Measurements from ENCODE around the gene PCED1A. TPM values are rescaled to one million over a fixed set of nuclear protein-coding genes. Genes with fewer than 3 reads are reported as not detected.

PCED1A gene
- total and polyA plus RNA-seq, 9 of the 15 experiments (the other 6 are each of a cell fraction or from before 2014, with no cell fraction given), result 1.5 to 11.5 (median 5.9) TPM

GRCh38 chr20:2873010-2873746, 32.7 kb upstream of the PCED1A start, which contains the start of gene PTPRA (continued):
- TF ChIP-seq, protein P1, sequence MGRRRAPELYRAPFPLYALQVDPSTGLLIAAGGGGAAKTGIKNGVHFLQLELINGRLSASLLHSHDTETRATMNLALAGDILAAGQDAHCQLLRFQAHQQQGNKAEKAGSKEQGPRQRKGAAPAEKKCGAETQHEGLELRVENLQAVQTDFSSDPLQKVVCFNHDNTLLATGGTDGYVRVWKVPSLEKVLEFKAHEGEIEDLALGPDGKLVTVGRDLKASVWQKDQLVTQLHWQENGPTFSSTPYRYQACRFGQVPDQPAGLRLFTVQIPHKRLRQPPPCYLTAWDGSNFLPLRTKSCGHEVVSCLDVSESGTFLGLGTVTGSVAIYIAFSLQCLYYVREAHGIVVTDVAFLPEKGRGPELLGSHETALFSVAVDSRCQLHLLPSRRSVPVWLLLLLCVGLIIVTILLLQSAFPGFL (CRISPR knock-in tag; IDR thresholded peaks at IDR 0.05), result 0 out of 2 replicates have a peak, but pooled peaks have one; percentile 35
- TF ChIP-seq PTBP1 (IDR thresholded peaks at IDR 0.05; ENCODE audit: low read depth, low read length) (no peak), CUX1 (CRISPR knock-in tag; IDR thresholded peaks at IDR 0.05) (no peak), ZNF75A (CRISPR knock-in tag; IDR thresholded peaks at IDR 0.05) (no peak), MNT (conservative IDR thresholded peaks at IDR 0.05) (peak; percentile 53 to 66; a peak in 2 of 4 replicates), ZNF24 (IDR thresholded peaks at IDR 0.05) (no peak; the same call in 1 of the 2 replicates), ZNF395 (CRISPR knock-in tag; IDR thresholded peaks at IDR 0.05) (no peak), IRF9 (tag; IDR thresholded peaks at IDR 0.05) (no peak), RBFOX2 (IDR thresholded peaks at IDR 0.05; ENCODE audit: low read depth, low read length) (peak; percentile 95), CBFA2T3 (IDR thresholded peaks at IDR 0.05) (no peak), PTTG1 (tag; IDR thresholded peaks at IDR 0.05; ENCODE audit: low read depth) (no peak)
- TF ChIP-seq, protein P2, sequence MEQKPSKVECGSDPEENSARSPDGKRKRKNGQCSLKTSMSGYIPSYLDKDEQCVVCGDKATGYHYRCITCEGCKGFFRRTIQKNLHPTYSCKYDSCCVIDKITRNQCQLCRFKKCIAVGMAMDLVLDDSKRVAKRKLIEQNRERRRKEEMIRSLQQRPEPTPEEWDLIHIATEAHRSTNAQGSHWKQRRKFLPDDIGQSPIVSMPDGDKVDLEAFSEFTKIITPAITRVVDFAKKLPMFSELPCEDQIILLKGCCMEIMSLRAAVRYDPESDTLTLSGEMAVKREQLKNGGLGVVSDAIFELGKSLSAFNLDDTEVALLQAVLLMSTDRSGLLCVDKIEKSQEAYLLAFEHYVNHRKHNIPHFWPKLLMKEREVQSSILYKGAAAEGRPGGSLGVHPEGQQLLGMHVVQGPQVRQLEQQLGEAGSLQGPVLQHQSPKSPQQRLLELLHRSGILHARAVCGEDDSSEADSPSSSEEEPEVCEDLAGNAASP (IDR thresholded peaks at IDR 0.05), result no peak
- TF ChIP-seq, protein P3, sequence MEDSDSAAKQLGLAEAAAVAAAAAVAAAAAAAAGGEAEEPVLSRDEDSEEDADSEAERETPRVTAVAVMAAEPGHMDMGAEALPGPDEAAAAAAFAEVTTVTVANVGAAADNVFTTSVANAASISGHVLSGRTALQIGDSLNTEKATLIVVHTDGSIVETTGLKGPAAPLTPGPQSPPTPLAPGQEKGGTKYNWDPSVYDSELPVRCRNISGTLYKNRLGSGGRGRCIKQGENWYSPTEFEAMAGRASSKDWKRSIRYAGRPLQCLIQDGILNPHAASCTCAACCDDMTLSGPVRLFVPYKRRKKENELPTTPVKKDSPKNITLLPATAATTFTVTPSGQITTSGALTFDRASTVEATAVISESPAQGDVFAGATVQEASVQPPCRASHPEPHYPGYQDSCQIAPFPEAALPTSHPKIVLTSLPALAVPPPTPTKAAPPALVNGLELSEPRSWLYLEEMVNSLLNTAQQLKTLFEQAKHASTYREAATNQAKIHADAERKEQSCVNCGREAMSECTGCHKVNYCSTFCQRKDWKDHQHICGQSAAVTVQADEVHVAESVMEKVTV (CRISPR knock-in tag; IDR thresholded peaks at IDR 0.05), result no peak
